ENCODE results near the gene TCAIM. TPM values are rescaled to one million over a fixed set of nuclear protein-coding genes. Genes with fewer than 3 reads are reported as not detected.

TCAIM gene
- total RNA-seq, 1 experiment from 2014 or later = 18.4 TPM

- no TSS peak for BruUV-seq (replicated peaks)
- Histone ChIP-seq H3K4me3 (replicated peaks in 1 of 2; ENCODE audit: low read depth in 1 of 2, low read length in 2 of 2) (no peak overlapping the region), H3K36me3 (ENCODE audit: control insufficient read depth in 1 of 2, insufficient read depth in 2 of 2, low read length in 2 of 2) (no peaks in the 10 kb centered on the region), H2AFZ (ENCODE audit: low read depth, low read length, poor library complexity, severe bottlenecking) (no peak overlapping the region), H3K79me2 (ENCODE audit: insufficient read depth, low read length) (peaks cover 36% of the 10 kb centered on the region), H4K20me1 (ENCODE audit: insufficient read depth) (no peaks in the 10 kb centered on the region), H3K9ac (ENCODE audit: low read length) (0 out of 2 replicates have a peak overlapping the region, but pooled peaks have one; percentile 83), H3K4me2 (ENCODE audit: low read length) (peak overlapping the region; percentile 86), H3K27ac (ENCODE audit: low read depth, low read length) (no peak overlapping the region), H3K4me1 (ENCODE audit: control insufficient read depth in 1 of 2, insufficient read depth in 2 of 2, low read length in 2 of 2) (peaks cover 7 to 21% of the 10 kb centered on the region in 2 experiments; a peak in 3 of 4 replicates), H3K9me3 (ENCODE audit: control insufficient read depth in 1 of 2, insufficient read depth in 1 of 2, low read depth in 1 of 2, low read length in 2 of 2) (no peaks in the 10 kb centered on the region), H3K9me2 (ENCODE audit: insufficient read depth) (no peaks in the 10 kb centered on the region), H3K27me3 (ENCODE audit: insufficient read depth, low read length) (no peaks in the 10 kb centered on the region)
- DNase-seq (ENCODE audit: low read depth, low spot score) (no peak), ATAC-seq (no peak)
- ChIA-PET POLR2A (no interaction called here), CTCF (no interaction called here), RAD21 (ENCODE audit: low non-redundant PET in 1 of 2, low total read pairs in 2 of 2, uncharacterized antibody in 2 of 2, unreplicated experiment in 2 of 2) (no interaction called here)
- intact Hi-C loops (cut with micrococcal nuclease) = no loop called here
- TF ChIP-seq POLR2A (IDR thresholded peaks at IDR 0.05; ENCODE audit: borderline replicate concordance, extremely low read depth, insufficient read depth, insufficient read length) = no peak
- TF ChIP-seq TCF7L2 (IDR thresholded peaks at IDR 0.05; ENCODE audit: borderline replicate concordance, extremely low read depth, insufficient read depth, insufficient read length) = no peak
Measured at GRCh38 chr3:44340058-44340395, 1.5 kb downstream of the TCAIM start.

- H3K9ac ChIP-seq (ENCODE audit: low read length) = no peak overlapping the region
- intact Hi-C loops (cut with micrococcal nuclease) = no loop called here
- H3K4me1 ChIP-seq (ENCODE audit: control insufficient read depth in 1 of 2, insufficient read depth in 2 of 2, low read length in 2 of 2) = peaks cover 7 to 19% of the 10 kb centered on the region in 2 experiments; a peak in 3 of 4 replicates
- ATAC-seq (no peak), DNase-seq (ENCODE audit: low read depth, low spot score) (no peak)
- ChIA-PET RAD21 (ENCODE audit: low non-redundant PET in 1 of 2, low total read pairs in 2 of 2, uncharacterized antibody in 2 of 2, unreplicated experiment in 2 of 2) (no interaction called here), CTCF (no interaction called here), POLR2A (no interaction called here)
- no peak overlapping the region for H3K4me2 ChIP-seq (ENCODE audit: low read length)
- no peak overlapping the region for H2AFZ ChIP-seq (ENCODE audit: low read depth, low read length, poor library complexity, severe bottlenecking)
- H3K9me2 ChIP-seq (ENCODE audit: insufficient read depth) = no peaks in the 10 kb centered on the region
- TF ChIP-seq REST (IDR thresholded peaks at IDR 0.05; ENCODE audit: low read depth) (no peak), CBX3 (IDR thresholded peaks at IDR 0.05; ENCODE audit: low read depth) (no peak), FOSL1 (IDR thresholded peaks at IDR 0.05; ENCODE audit: low read depth) (no peak), SRF (IDR thresholded peaks at IDR 0.05; ENCODE audit: low read depth) (no peak), ZNF274 (IDR thresholded peaks at IDR 0.05; ENCODE audit: low read depth, low read length) (no peak), RAD21 (IDR thresholded peaks at IDR 0.05; ENCODE audit: low read depth) (no peak), TCF7L2 (IDR thresholded peaks at IDR 0.05; ENCODE audit: borderline replicate concordance, extremely low read depth, insufficient read depth, insufficient read length) (no peak), SP1 (IDR thresholded peaks at IDR 0.05; ENCODE audit: low read depth) (no peak), EZH2phosphoT487 (IDR thresholded peaks at IDR 0.05; ENCODE audit: borderline replicate concordance) (no peak)
- TF ChIP-seq, protein P1, sequence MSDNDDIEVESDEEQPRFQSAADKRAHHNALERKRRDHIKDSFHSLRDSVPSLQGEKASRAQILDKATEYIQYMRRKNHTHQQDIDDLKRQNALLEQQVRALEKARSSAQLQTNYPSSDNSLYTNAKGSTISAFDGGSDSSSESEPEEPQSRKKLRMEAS (IDR thresholded peaks at IDR 0.05) = no peak
- TF ChIP-seq, protein P2, sequence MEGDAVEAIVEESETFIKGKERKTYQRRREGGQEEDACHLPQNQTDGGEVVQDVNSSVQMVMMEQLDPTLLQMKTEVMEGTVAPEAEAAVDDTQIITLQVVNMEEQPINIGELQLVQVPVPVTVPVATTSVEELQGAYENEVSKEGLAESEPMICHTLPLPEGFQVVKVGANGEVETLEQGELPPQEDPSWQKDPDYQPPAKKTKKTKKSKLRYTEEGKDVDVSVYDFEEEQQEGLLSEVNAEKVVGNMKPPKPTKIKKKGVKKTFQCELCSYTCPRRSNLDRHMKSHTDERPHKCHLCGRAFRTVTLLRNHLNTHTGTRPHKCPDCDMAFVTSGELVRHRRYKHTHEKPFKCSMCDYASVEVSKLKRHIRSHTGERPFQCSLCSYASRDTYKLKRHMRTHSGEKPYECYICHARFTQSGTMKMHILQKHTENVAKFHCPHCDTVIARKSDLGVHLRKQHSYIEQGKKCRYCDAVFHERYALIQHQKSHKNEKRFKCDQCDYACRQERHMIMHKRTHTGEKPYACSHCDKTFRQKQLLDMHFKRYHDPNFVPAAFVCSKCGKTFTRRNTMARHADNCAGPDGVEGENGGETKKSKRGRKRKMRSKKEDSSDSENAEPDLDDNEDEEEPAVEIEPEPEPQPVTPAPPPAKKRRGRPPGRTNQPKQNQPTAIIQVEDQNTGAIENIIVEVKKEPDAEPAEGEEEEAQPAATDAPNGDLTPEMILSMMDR (IDR thresholded peaks at IDR 0.05 in 2 of 3, conservative IDR thresholded peaks at IDR 0.05 in 1 of 3; ENCODE audit: borderline replicate concordance in 1 of 3, insufficient read depth in 1 of 3, low read depth in 2 of 3, low read length in 2 of 3) = no peak
- H3K27ac ChIP-seq (ENCODE audit: low read depth, low read length) = no peak overlapping the region
- no peaks in the 10 kb centered on the region for H3K27me3 ChIP-seq (ENCODE audit: insufficient read depth, low read length)
- H3K9me3 ChIP-seq (ENCODE audit: control insufficient read depth in 1 of 2, insufficient read depth in 1 of 2, low read depth in 1 of 2, low read length in 2 of 2) = no peaks in the 10 kb centered on the region
- H3K4me3 ChIP-seq (replicated peaks in 1 of 2; ENCODE audit: low read depth in 1 of 2, low read length in 2 of 2) = no peak overlapping the region
- no peaks in the 10 kb centered on the region for H4K20me1 ChIP-seq (ENCODE audit: insufficient read depth)
- BruUV-seq (replicated peaks) = no TSS peak
- peaks cover 36% of the 10 kb centered on the region for H3K79me2 ChIP-seq (ENCODE audit: insufficient read depth, low read length)
- H3K36me3 ChIP-seq (ENCODE audit: control insufficient read depth in 1 of 2, insufficient read depth in 2 of 2, low read length in 2 of 2) = no peaks in the 10 kb centered on the region
Measured at GRCh38 chr3:44342176-44342790, 3.7 kb downstream of the TCAIM start.

Data from HCT116 (cell line).